Neural cell (in vitro differentiated cells): ENCODE results near the gene PRSS33. TPM values are rescaled to one million over a fixed set of nuclear protein-coding genes. Genes with fewer than 3 reads are reported as not detected.

Source experiments
- H2AFZ ChIP-seq: fragments of 200-600, 300-800 bp; sonication (generic), shearing (Covaris generic); 2 replicates; pipeline ENCODE4 v1.6.0; 2014; ENCODE audit warnings: low read depth, mild to moderate bottlenecking, antibody characterized with exemption, low read length, moderate library complexity
- H3F3A ChIP-seq: fragments of 200-600 bp; shearing (Covaris generic); 2 replicates; pipeline ENCODE4 v1.6.1; 2016; ENCODE audit warnings: mild to moderate bottlenecking, moderate library complexity, mixed read lengths, antibody characterized with exemption, low read length; ENCODE audit not compliant: insufficient read depth, poor library complexity, severe bottlenecking
- H3K27ac ChIP-seq: fragments of 200-600, 300-800 bp; sonication (generic), shearing (Covaris generic); 2 replicates; pipeline ENCODE4 v1.5.1; 2014; ENCODE audit warnings: mild to moderate bottlenecking, low read length, moderate library complexity
- H3K27me3 ChIP-seq: fragments of 300-800, 200-600 bp; sonication (generic), shearing (Covaris generic); 2 replicates; pipeline ENCODE4 v1.6.0; 2014; ENCODE audit warnings: mild to moderate bottlenecking, low read depth, low read length, moderate library complexity; ENCODE audit not compliant: insufficient read depth
- H3K36me3 ChIP-seq: fragments of 300-800, 200-600 bp; sonication (generic), shearing (Covaris generic); 2 replicates; pipeline ENCODE4 v1.5.1; 2014; ENCODE audit warnings: mild to moderate bottlenecking, antibody characterized with exemption, low read length, moderate library complexity; ENCODE audit not compliant: insufficient read depth
- H3K4me2 ChIP-seq: fragments of 300-800, 200-600 bp; sonication (generic), shearing (Covaris generic); 2 replicates; pipeline ENCODE4 v1.6.0; 2014; ENCODE audit warnings: mild to moderate bottlenecking, low read length
- H3K4me3 ChIP-seq: fragments of 300-800, 200-600 bp; sonication (generic), shearing (Covaris generic); 2 replicates; pipeline ENCODE4 v1.5.1; 2014; ENCODE audit warnings: mild to moderate bottlenecking, low read length, moderate library complexity
- H3K79me2 ChIP-seq: fragments of 200-600 bp; shearing (Covaris generic); replicated peaks from 2 replicates; pipeline ENCODE4 v1.6.0; 2014; ENCODE audit warnings: mild to moderate bottlenecking, low read length, moderate library complexity; ENCODE audit not compliant: insufficient read depth
- H3K9ac ChIP-seq: fragments of 300-800, 200-600 bp; sonication (generic), shearing (Covaris generic); 2 replicates; pipeline ENCODE4 v1.6.1; 2016; ENCODE audit warnings: mild to moderate bottlenecking, low read length, mixed read lengths
- H3K9me2 ChIP-seq: fragments of 200-600 bp; shearing (Covaris generic); 2 replicates; pipeline ENCODE4 v1.6.1; 2016; ENCODE audit warnings: mild to moderate bottlenecking, low read length, mixed read lengths; ENCODE audit not compliant: insufficient read depth
- H3K9me3 ChIP-seq: fragments of 200-600, 300-800 bp; sonication (generic), shearing (Covaris generic); 2 replicates; pipeline ENCODE4 v1.6.1; 2016; ENCODE audit warnings: mild to moderate bottlenecking, mixed run types, low read length, moderate library complexity, mixed read lengths
- H4K20me1 ChIP-seq: fragments of 200-600 bp; shearing (Covaris generic); 2 replicates; pipeline ENCODE4 v1.6.1; 2016; ENCODE audit warnings: mild to moderate bottlenecking, mixed run types; ENCODE audit not compliant: insufficient read depth
- CTCF ChIP-seq: fragments of 450-650 bp; IDR thresholded peaks from 2 replicates; pipeline ENCODE4 v1.5.1; 2014; ENCODE audit warnings: antibody characterized with exemption, mild to moderate bottlenecking, moderate library complexity; ENCODE audit not compliant: poor library complexity, severe bottlenecking
- EP300 ChIP-seq: fragments of 450-650 bp; conservative IDR thresholded peaks from 2 replicates; pipeline ENCODE4 v1.6.1; 2014; ENCODE audit warnings: antibody characterized with exemption, mild to moderate bottlenecking, moderate library complexity; ENCODE audit not compliant: poor library complexity, severe bottlenecking
- EZH2 ChIP-seq: fragments of 200-600, 300-800 bp; shearing (Covaris generic), sonication (generic); IDR thresholded peaks from 2 replicates; pipeline ENCODE4 v1.6.1; 2014; ENCODE audit warnings: antibody characterized with exemption, low read length, borderline replicate concordance, mild to moderate bottlenecking; ENCODE audit not compliant: insufficient read depth, poor library complexity, severe bottlenecking
- MXI1 ChIP-seq: fragments of 450-650 bp; conservative IDR thresholded peaks from 2 replicates; pipeline ENCODE4 v1.6.1; 2014; ENCODE audit warnings: antibody characterized with exemption, mild to moderate bottlenecking; ENCODE audit not compliant: poor library complexity, severe bottlenecking
- POLR2AphosphoS5 ChIP-seq: IDR thresholded peaks from 2 replicates; pipeline ENCODE4 v1.6.1; 2012
- RAD21 ChIP-seq: fragments of 450-650 bp; conservative IDR thresholded peaks from 2 replicates; pipeline ENCODE4 v1.6.1; 2014; ENCODE audit warnings: antibody characterized with exemption, mild to moderate bottlenecking, moderate library complexity
- REST ChIP-seq: IDR thresholded peaks from 2 replicates; pipeline ENCODE4 v1.6.1; 2012; ENCODE audit warnings: borderline replicate concordance
- SMC3 ChIP-seq: fragments of 450-650 bp; conservative IDR thresholded peaks from 2 replicates; pipeline ENCODE4 v1.6.1; 2014; ENCODE audit warnings: antibody characterized with exemption, mild to moderate bottlenecking, moderate library complexity; ENCODE audit not compliant: poor library complexity
- TAF1 ChIP-seq: IDR thresholded peaks from 2 replicates; pipeline ENCODE4 v1.6.1; 2012; ENCODE audit warnings: low read depth
- polyA plus RNA-seq: library from polyadenylated mRNA; depleted of rRNA; stranded (reverse); fragments of >200 nt; gene quantifications from 2 replicates; pipeline ENCODE4 v1.2.3, GENCODE V29; 2014

The PRSS33 gene
- polyA plus RNA-seq, 1 donor from 2014 or later: not detected

DNA sequence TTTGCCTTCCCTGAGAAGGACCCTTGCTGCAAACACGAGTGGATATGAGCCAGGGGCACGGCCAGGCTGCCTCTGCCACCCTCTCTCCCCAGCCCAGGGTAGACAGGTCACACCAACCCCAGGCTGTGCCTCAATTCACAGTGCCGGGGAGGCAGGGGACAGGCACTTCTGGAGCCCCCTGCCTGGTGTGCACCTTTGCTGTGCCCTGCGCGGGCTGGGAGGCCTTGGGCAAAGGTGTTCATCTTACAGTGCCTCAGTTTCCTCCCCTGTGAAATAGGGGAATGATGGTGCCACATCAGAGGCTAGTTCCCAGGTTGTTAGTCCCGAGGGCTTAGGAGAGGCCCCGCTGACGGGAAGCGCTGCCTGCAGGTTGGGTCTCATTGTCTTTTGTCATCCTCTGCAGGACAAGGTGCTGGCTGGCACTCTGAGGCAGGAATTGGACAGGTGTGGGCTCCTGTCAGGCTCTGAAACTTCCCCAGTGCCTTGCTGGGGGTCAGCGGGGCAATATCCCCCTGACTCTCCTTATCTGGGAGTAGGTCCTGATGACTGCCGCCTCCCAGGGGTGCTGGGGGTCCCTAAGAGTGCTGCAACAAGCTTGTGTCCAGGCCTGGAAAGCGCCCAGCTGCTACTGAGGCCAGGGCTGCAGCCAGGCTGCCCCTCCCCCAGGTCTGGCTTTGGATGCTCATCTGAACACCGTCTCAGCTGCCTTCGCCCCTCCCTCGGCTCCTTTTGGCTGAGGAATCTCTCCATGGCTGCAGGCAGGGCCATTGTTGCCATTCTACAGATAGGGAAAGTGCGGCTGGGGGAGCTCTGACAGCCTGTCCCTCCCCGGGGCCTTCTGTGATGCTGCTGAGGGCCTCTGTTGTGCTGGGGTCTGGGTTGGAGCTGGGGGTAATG lies 32.8 kb upstream of the PRSS33 start:
- TF ChIP-seq EP300: no peak
- no peak for TF ChIP-seq MXI1
- TF ChIP-seq SMC3: no peak
- TF ChIP-seq EZH2: no peak
- TF ChIP-seq REST: no peak
- no peak for TF ChIP-seq CTCF
- no peak for TF ChIP-seq TAF1
- no peak for TF ChIP-seq RAD21
- no peak for TF ChIP-seq POLR2AphosphoS5
- Histone ChIP-seq H3K27me3 (no peaks in the 10 kb centered on the region), H3K4me2 (no peak overlapping the region), H3K36me3 (no peaks in the 10 kb centered on the region), H3K9me3 (no peaks in the 10 kb centered on the region), H3F3A (no peaks in the 10 kb centered on the region), H3K4me3 (no peak overlapping the region), H3K9ac (no peak overlapping the region), H3K9me2 (no peaks in the 10 kb centered on the region), H4K20me1 (no peaks in the 10 kb centered on the region), H2AFZ (no peak overlapping the region), H3K79me2 (no peaks in the 10 kb centered on the region), H3K27ac (no peak overlapping the region)

- H3K36me3 ChIP-seq: no peaks in the 10 kb centered on the region
- H4K20me1 ChIP-seq: no peaks in the 10 kb centered on the region
These were observed 32.0 kb upstream of the PRSS33 start for GRCh38 chr16:2819179-2819938.

More at GRCh38 chr16:2819179-2819938, 32.0 kb upstream of the PRSS33 start:
- H3K9me2 ChIP-seq: no peaks in the 10 kb centered on the region
- H3K27ac ChIP-seq: no peak overlapping the region
- H2AFZ ChIP-seq: no peak overlapping the region
- no peaks in the 10 kb centered on the region for H3K27me3 ChIP-seq
- no peaks in the 10 kb centered on the region for H3K9me3 ChIP-seq
- no peak overlapping the region for H3K4me2 ChIP-seq
- no peak overlapping the region for H3K9ac ChIP-seq
- TF ChIP-seq TAF1: no peak
- TF ChIP-seq REST: no peak
- TF ChIP-seq EP300: no peak
- no peak for TF ChIP-seq POLR2AphosphoS5
- no peak for TF ChIP-seq SMC3
- TF ChIP-seq MXI1: no peak
- no peaks in the 10 kb centered on the region for H3F3A ChIP-seq
- H3K4me3 ChIP-seq: no peak overlapping the region
- no peaks in the 10 kb centered on the region for H3K79me2 ChIP-seq
